Fibroblast of skin of left biceps (primary cell): ENCODE measurements around the gene RGCC.
"Not testable (repeated sequence)": the region's sequence is repeated elsewhere in the genome, so short reads cannot be mapped to it uniquely, and the experiment has no call there.

Experiments
- DNase-seq, 2 experiments: peaks; one replicate each; pipeline ENCODE4 v3.0.0-alpha.2; 2013; ENCODE audit warnings: low read depth in 2 of 2

The RGCC gene

GRCh38 chr13:41490371-41491015, 33.1 kb downstream of the RGCC start:
- DNase-seq: no peak

- no peak for DNase-seq
Measured at GRCh38 chr13:41491436-41491835, 34.1 kb downstream of the RGCC start.

- DNase-seq: no peak
Measured at GRCh38 chr13:41492432-41493260, 35.3 kb downstream of the RGCC start.

- DNase-seq: no peak
Measured at GRCh38 chr13:41494202-41494601, 36.9 kb downstream of the RGCC start.

GRCh38 chr13:41495044-41495443, 37.7 kb downstream of the RGCC start:
- no peak for DNase-seq

- DNase-seq: no peak
Measured at GRCh38 chr13:41496420-41497234, 39.3 kb downstream of the RGCC start.

- DNase-seq: no peak
Measured at GRCh38 chr13:41497436-41497835, 40.1 kb downstream of the RGCC start.

GRCh38 chr13:41499452-41499851, 42.1 kb downstream of the RGCC start:
- DNase-seq: no peak

GRCh38 chr13:41500511-41500910, 43.2 kb downstream of the RGCC start:
- DNase-seq: no peak

- DNase-seq: no peak
Measured at GRCh38 chr13:41501281-41501680, 43.9 kb downstream of the RGCC start.

GRCh38 chr13:41502031-41502430, 44.7 kb downstream of the RGCC start:
- DNase-seq: no peak

GRCh38 chr13:41502673-41503072, 45.3 kb downstream of the RGCC start:
- no peak for DNase-seq

GRCh38 chr13:41503356-41503755, 46.0 kb downstream of the RGCC start:
- no peak for DNase-seq

GRCh38 chr13:41504657-41505056, 47.3 kb downstream of the RGCC start:
- DNase-seq: not testable (repeated sequence)

- peak; percentile 79 to 81 for DNase-seq
Measured at GRCh38 chr13:41505209-41505835, 48.0 kb downstream of the RGCC start.

- no peak for DNase-seq
Measured at GRCh38 chr13:41506312-41506711, 49.0 kb downstream of the RGCC start.

- no peak for DNase-seq
Measured at GRCh38 chr13:41509971-41510370, 52.6 kb downstream of the RGCC start.

- no peak for DNase-seq
Measured at GRCh38 chr13:41511827-41512226, 54.5 kb downstream of the RGCC start.

- no peak for DNase-seq
Measured at GRCh38 chr13:41512441-41512840, 55.1 kb downstream of the RGCC start.

- DNase-seq: no peak
Measured at GRCh38 chr13:41513600-41513999, 56.2 kb downstream of the RGCC start.

GRCh38 chr13:41514853-41515395, 57.6 kb downstream of the RGCC start:
- DNase-seq: no peak
